ENCODE data around the gene ANKRD29.

The ANKRD29 gene

GRCh38 chr18:23694637-23695430, 32.1 kb upstream of the ANKRD29 start:
- H3K27ac Mint-ChIP-seq = no peak overlapping the region
- intact Hi-C loops (cut with micrococcal nuclease) = no loop called here
- H3K4me3 Mint-ChIP-seq = no peak overlapping the region
- peaks cover 10% of the 10 kb centered on the region for H3K4me1 Mint-ChIP-seq (ENCODE audit: low read depth)
- H3K27me3 Mint-ChIP-seq = peaks cover 27% of the 10 kb centered on the region
- no peaks in the 10 kb centered on the region for H3K36me3 Mint-ChIP-seq (ENCODE audit: low read depth)
- no peaks in the 10 kb centered on the region for H3K9me3 Mint-ChIP-seq

DNA sequence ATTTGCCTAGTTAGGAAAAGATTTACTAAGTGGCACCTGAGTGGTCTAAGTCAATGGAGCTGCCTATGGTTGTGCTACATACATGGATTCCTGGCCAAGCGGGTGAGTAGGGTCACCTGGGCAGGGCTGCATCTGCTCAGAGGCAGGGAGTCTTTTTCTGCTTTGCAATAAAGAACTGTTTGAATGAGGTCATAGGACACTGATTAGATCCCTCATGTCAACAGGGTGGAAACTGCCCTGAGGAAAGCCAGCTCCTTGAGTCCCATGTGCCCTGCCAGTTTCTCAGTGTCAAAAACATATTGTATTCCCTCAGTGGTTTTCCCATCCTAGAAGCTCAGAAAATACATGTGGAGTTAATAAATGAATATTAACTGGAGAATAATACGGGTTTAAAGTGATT, 31.1 kb upstream of the ANKRD29 start:
- Mint-ChIP-seq H3K4me1 (ENCODE audit: low read depth) (peaks cover 8% of the 10 kb centered on the region), H3K27me3 (peaks cover 35% of the 10 kb centered on the region), H3K36me3 (ENCODE audit: low read depth) (no peaks in the 10 kb centered on the region), H3K27ac (no peak overlapping the region), H3K4me3 (no peak overlapping the region), H3K9me3 (no peaks in the 10 kb centered on the region)
- intact Hi-C loops (cut with micrococcal nuclease) = no loop called here

DNA sequence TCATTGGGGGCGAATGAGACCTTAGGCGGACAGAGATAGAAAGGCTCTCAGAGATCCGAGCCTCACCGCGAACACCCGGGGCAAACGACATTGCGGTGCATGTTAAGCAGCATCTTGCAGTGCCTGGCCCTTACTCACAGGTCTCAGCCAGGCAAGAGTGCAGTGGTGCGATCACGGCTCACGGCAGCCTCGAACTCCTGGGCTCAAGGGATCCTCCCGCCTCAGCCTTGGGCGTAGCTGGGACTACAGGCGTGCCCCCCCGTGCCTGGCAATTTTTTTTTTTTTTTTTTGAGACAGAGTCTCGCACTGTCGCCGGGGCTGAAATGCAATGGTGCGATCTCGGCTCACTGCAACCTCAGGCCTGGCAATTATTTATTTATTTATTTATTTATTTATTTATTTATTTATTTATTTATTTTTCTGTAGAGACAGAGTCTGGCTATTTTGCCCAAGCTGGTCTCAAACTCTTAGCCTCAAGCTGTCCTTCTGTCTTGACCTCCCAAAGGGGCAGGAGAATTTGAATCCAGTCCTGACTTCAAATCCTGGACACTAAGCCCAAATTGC, 27.9 kb upstream of the ANKRD29 start:
- Mint-ChIP-seq H3K4me3 (no peak overlapping the region), H3K27ac (no peak overlapping the region), H3K9me3 (no peaks in the 10 kb centered on the region), H3K4me1 (ENCODE audit: low read depth) (peaks cover 8% of the 10 kb centered on the region), H3K27me3 (peaks cover 58% of the 10 kb centered on the region), H3K36me3 (ENCODE audit: low read depth) (no peaks in the 10 kb centered on the region)
- intact Hi-C loops (cut with micrococcal nuclease) = no loop called here

GRCh38 chr18:23689616-23690504, 27.1 kb upstream of the ANKRD29 start:
- Mint-ChIP-seq H3K36me3 (ENCODE audit: low read depth) (no peaks in the 10 kb centered on the region), H3K27ac (no peak overlapping the region), H3K4me1 (ENCODE audit: low read depth) (peaks cover 8% of the 10 kb centered on the region), H3K9me3 (no peaks in the 10 kb centered on the region), H3K4me3 (peak overlapping the region; percentile 48), H3K27me3 (peaks cover 57% of the 10 kb centered on the region)
- intact Hi-C loops (cut with micrococcal nuclease) = no loop called here

DNA sequence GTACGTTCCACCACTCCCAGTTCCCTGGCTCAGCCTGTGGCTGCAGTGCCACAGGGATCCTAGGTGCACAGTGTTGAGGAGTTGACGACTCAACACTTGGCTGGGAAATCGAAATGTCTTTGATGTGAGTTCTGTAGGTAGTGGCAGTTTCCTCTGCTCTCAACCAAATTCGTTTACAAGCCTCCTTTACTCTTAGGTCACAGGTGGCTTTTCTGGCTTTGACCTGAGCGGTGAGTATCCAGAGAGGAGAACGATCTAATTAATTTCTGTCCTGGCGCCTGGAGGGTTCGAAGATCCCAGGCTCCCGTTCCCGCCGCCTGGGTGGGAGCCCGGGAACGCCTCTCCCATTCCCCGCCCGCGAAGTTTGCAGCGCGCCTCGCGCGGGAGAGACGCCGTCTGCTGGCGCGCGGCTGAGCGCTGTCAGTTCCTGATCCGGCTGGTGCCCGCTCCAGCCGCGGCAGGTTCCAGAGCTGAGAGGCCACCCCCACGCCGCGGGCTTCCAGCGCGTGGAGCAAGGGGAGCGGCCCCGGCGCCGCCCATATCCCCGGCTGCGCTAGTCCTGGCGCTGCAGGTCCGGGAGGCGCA, 26.4 kb upstream of the ANKRD29 start, which contains the start of gene LAMA3:
TSS of gene LAMA3 (plus strand) at position 423 of the 585 bp plus-strand sequence. CDS start 231 bp downstream, outside the sequence.
- H3K4me3 Mint-ChIP-seq = peak within 1 kb of the TSS; percentile 48
- H3K27ac Mint-ChIP-seq = no peak within 1 kb of the TSS
- H3K27me3 Mint-ChIP-seq = peaks cover 61% of the 10 kb centered on the region
- H3K36me3 Mint-ChIP-seq (ENCODE audit: low read depth) = no peaks in the 10 kb centered on the region
- peaks cover 8% of the 10 kb centered on the region for H3K4me1 Mint-ChIP-seq (ENCODE audit: low read depth)
- no peaks in the 10 kb centered on the region for H3K9me3 Mint-ChIP-seq
- intact Hi-C loops (cut with micrococcal nuclease) = no loop called here

GRCh38 chr18:23688528-23688927, 25.8 kb upstream of the ANKRD29 start:
- intact Hi-C loops (cut with micrococcal nuclease) = no loop called here
- H3K27me3 Mint-ChIP-seq = peaks cover 63% of the 10 kb centered on the region
- no peak overlapping the region for H3K27ac Mint-ChIP-seq
- H3K4me3 Mint-ChIP-seq = no peak overlapping the region
- no peaks in the 10 kb centered on the region for H3K9me3 Mint-ChIP-seq
- H3K36me3 Mint-ChIP-seq (ENCODE audit: low read depth) = no peaks in the 10 kb centered on the region
- H3K4me1 Mint-ChIP-seq (ENCODE audit: low read depth) = peaks cover 8% of the 10 kb centered on the region

DNA sequence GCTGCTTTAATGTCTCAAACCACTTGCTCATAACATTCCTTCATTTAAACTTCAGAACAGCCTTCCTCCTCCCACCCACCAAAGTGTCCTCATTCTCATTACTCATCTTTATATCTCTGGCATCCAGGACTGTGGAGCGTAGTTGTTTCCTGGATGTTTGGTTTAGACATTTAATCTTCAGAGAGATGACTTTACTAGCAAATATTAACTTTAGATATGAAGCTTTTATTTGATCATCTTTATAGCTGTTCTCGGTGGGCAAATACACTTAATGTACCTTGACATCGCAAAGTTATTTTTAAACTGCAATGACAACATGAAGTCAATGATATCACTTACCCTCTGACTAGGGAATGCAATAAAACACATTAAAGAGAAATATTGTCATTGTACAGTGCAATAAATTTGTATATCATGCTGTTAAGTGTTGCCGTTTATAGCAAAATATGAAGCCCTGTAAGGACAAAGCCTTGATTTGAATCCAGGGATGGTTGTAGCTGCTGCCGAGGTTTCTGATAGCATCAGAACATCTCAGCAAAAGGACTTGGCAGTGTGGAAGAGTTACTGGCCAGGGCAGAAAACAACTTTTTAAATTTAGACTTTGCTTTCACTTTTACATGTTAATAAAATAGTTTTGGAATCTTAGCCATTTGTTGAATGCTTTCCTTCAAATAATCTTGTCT, 21.9 kb upstream of the ANKRD29 start:
- peaks cover 56% of the 10 kb centered on the region for H3K27me3 Mint-ChIP-seq
- intact Hi-C loops (cut with micrococcal nuclease) = no loop called here
- H3K27ac Mint-ChIP-seq = no peak overlapping the region
- no peak overlapping the region for H3K4me3 Mint-ChIP-seq
- H3K4me1 Mint-ChIP-seq (ENCODE audit: low read depth) = peaks cover 1% of the 10 kb centered on the region
- no peaks in the 10 kb centered on the region for H3K36me3 Mint-ChIP-seq (ENCODE audit: low read depth)
- no peaks in the 10 kb centered on the region for H3K9me3 Mint-ChIP-seq

DNA sequence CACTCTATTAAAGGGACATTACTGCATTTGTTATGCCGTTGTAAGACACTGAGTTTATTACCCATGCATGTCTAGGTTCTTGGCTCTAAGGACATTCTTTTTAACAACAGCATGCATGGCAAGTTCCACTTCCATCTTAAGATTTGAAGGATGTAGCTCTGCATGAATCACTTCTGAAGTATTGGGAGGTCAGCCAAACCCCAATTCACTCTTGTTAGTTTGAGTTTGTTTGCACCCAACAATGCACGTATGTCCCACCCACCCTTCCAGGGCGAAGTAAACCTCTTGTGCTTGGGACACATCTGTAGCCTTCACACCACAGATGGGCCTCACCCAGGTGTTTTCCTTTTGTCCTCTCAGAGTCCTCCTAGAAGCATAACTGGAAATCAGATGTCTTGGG, 21.0 kb upstream of the ANKRD29 start:
- no peaks in the 10 kb centered on the region for H3K4me1 Mint-ChIP-seq (ENCODE audit: low read depth)
- H3K9me3 Mint-ChIP-seq = no peaks in the 10 kb centered on the region
- intact Hi-C loops (cut with micrococcal nuclease) = no loop called here
- no peak overlapping the region for H3K4me3 Mint-ChIP-seq
- H3K36me3 Mint-ChIP-seq (ENCODE audit: low read depth) = no peaks in the 10 kb centered on the region
- no peak overlapping the region for H3K27ac Mint-ChIP-seq
- peaks cover 55% of the 10 kb centered on the region for H3K27me3 Mint-ChIP-seq

DNA sequence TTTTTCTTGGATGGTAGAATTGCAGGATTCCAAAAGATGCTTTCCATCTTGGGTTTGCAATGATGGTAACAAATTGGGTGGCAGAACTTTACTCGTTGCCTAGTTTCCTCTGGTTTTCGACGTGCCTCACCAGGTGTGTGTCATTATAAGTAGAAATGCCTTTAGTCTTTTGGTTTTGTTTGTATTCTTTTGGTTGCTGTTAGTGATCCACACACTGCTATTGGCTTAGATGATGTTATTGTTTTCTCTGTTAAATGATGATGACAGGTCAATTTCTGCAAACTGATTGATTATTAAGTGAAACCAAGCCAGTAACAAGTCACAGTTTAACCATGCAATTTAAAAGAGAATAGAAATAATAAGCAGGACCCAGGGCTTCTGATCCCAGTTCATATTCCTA, 20.4 kb upstream of the ANKRD29 start:
- H3K4me1 Mint-ChIP-seq (ENCODE audit: low read depth) = no peaks in the 10 kb centered on the region
- intact Hi-C loops (cut with micrococcal nuclease) = no loop called here
- H3K36me3 Mint-ChIP-seq (ENCODE audit: low read depth) = no peaks in the 10 kb centered on the region
- no peak overlapping the region for H3K4me3 Mint-ChIP-seq
- H3K27me3 Mint-ChIP-seq = peaks cover 53% of the 10 kb centered on the region
- no peak overlapping the region for H3K27ac Mint-ChIP-seq
- H3K9me3 Mint-ChIP-seq = no peaks in the 10 kb centered on the region

DNA sequence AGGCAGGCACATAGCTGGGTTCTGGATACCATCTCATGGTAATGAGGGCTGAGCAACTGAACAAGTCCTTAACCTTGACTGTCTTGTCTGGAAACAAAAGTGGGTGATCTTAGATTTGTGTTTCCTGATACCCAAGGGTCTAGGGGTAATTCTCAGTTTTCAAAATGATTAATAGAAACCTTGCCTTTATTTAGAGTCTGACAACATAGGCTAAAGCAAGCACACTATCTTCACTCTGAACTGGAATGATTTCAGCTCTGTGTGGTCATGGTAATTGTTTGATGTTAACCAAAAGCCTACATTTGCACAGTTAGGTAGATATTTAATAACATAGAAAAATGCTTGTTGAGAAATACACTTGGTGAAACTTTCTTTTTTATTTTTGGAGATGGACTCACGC, 19.8 kb upstream of the ANKRD29 start:
- Mint-ChIP-seq H3K27me3 (peaks cover 48% of the 10 kb centered on the region), H3K27ac (no peak overlapping the region), H3K36me3 (ENCODE audit: low read depth) (no peaks in the 10 kb centered on the region), H3K4me1 (ENCODE audit: low read depth) (no peaks in the 10 kb centered on the region), H3K4me3 (no peak overlapping the region), H3K9me3 (no peaks in the 10 kb centered on the region)
- intact Hi-C loops (cut with micrococcal nuclease) = no loop called here

DNA sequence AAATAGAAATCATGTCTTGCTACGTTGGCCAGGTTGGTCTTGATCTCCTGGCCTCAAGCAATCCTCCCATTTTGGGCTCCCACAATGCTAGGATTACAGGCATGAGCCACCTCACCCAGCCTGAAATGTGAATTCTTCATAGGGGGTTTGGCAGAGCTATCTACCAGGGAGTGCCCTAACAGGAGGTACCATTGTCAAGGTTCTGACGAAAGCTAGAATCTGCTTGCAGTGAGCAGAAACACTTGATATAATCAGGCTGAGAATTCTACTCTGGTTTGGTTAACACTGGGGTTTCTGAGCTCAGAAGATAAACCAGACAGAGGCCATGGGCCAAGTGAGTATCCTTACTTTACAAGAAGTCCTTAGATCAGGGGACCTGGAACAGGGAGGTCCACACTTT, 19.3 kb upstream of the ANKRD29 start:
- Mint-ChIP-seq H3K27me3 (peaks cover 45% of the 10 kb centered on the region), H3K4me1 (ENCODE audit: low read depth) (no peaks in the 10 kb centered on the region), H3K36me3 (ENCODE audit: low read depth) (no peaks in the 10 kb centered on the region), H3K9me3 (no peaks in the 10 kb centered on the region), H3K27ac (no peak overlapping the region), H3K4me3 (no peak overlapping the region)
- intact Hi-C loops (cut with micrococcal nuclease) = no loop called here

DNA sequence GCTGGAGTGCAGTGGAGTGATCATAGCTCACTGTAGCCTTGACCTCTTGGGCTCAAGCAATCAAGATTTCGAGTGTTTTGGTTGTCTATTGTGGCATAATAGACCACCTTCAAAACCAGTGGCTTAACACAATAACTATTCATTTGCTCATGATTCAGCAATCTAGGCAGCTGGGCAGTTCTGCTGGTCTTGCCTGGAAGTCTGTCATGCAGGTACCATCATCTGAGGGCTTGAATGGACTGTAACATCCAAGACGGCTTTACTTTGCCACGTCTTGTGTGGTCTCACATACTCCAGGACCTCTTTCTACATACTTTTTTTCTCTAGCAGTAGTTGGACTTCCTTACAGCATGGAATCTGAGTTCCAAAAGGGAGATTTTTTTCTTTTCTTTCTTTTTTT, 13.2 kb upstream of the ANKRD29 start:
- Mint-ChIP-seq H3K9me3 (no peaks in the 10 kb centered on the region), H3K27me3 (peaks cover 27% of the 10 kb centered on the region), H3K4me1 (ENCODE audit: low read depth) (no peaks in the 10 kb centered on the region), H3K36me3 (ENCODE audit: low read depth) (no peaks in the 10 kb centered on the region), H3K4me3 (no peak overlapping the region), H3K27ac (no peak overlapping the region)
- intact Hi-C loops (cut with micrococcal nuclease) = no loop called here

DNA sequence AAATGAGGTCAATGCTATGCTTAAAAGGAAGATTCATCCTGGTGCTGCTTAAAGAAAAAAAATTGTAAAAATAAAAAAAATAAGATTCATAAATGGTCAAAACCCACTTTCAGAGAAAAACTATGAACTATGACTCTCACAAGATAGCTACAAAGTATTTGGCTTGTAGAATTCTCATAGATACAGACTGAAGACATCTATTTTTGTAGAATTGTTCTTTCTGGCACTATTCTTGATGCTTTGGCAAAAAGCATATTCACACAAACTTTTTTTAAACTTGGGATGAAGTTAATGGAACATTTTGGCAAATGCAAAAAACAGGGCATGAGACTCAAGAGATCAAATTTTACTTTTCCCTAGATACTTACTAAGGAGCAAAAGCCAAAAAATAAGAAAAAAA, 12.5 kb upstream of the ANKRD29 start:
- Mint-ChIP-seq H3K27me3 (peaks cover 26% of the 10 kb centered on the region), H3K4me1 (ENCODE audit: low read depth) (no peaks in the 10 kb centered on the region), H3K9me3 (no peaks in the 10 kb centered on the region), H3K4me3 (no peak overlapping the region), H3K36me3 (ENCODE audit: low read depth) (no peaks in the 10 kb centered on the region), H3K27ac (no peak overlapping the region)
- intact Hi-C loops (cut with micrococcal nuclease) = no loop called here

All from dendritic cell treated with granulocyte-macrophage colony-stimulating factor and Interleukin-4, amounts not matched to agents 40 ng/mL and 50 ng/mL, for 4 days (primary cell).